DND-41 (cell line): ENCODE results near the gene ACAT2.

Experiments used
- ATAC-seq: fragments of 200-7000 bp; cut with Tn5 transposase; 3 replicates; pipeline ENCODE4 v1.9.1; 2021; ENCODE audit warnings: low read depth; ENCODE audit not compliant: insufficient read depth
- DNase-seq: peaks from one replicate; pipeline ENCODE4 v3.0.0-alpha.2; 2020
- H2AFZ ChIP-seq: 2 replicates; pipeline ENCODE4 v1.6.0; 2012; ENCODE audit warnings: low read depth, low read length
- H3K27ac ChIP-seq: 2 replicates; pipeline ENCODE4 v1.5.1; 2012; ENCODE audit warnings: low read length, inconsistent platforms
- H3K27me3 ChIP-seq: fragments of 200-600 bp; sonication (generic); 2 replicates; pipeline ENCODE4 v1.6.0; 2012; ENCODE audit warnings: low read length, mild to moderate bottlenecking, inconsistent platforms; ENCODE audit not compliant: insufficient read depth, poor library complexity
- H3K36me3 ChIP-seq: 2 replicates; pipeline ENCODE4 v1.5.1; 2012; ENCODE audit warnings: low read length, inconsistent platforms; ENCODE audit not compliant: insufficient read depth
- H3K4me1 ChIP-seq: 2 replicates; pipeline ENCODE4 v1.5.1; 2012; ENCODE audit warnings: mild to moderate bottlenecking, low read length; ENCODE audit not compliant: insufficient read depth
- H3K4me2 ChIP-seq: 2 replicates; pipeline ENCODE4 v1.6.0; 2012; ENCODE audit warnings: mild to moderate bottlenecking, moderate library complexity, low read length, inconsistent platforms; ENCODE audit not compliant: insufficient read depth
- H3K4me3 ChIP-seq, 2 experiments: fragments of 200-600 bp in 1 of 2; shearing (Covaris generic) in 1 of 2; 2 replicates each; pipeline ENCODE4 v1.5.1; 2012 to 2016; ENCODE audit warnings: inconsistent platforms in 2 of 2, low read length in 2 of 2, mild to moderate bottlenecking in 2 of 2, low read depth in 1 of 2, moderate library complexity in 1 of 2
- H3K79me2 ChIP-seq: 2 replicates; pipeline ENCODE4 v1.6.0; 2012; ENCODE audit warnings: low read length, inconsistent platforms; ENCODE audit not compliant: insufficient read depth
- H3K9ac ChIP-seq: 2 replicates; pipeline ENCODE4 v1.6.0; 2012; ENCODE audit warnings: low read depth, mild to moderate bottlenecking, inconsistent platforms, low read length, moderate library complexity
- H3K9me3 ChIP-seq: 2 replicates; pipeline ENCODE4 v1.5.1; 2012; ENCODE audit warnings: low read length, moderate library complexity, mild to moderate bottlenecking, inconsistent platforms; ENCODE audit not compliant: insufficient read depth, severe bottlenecking
- H4K20me1 ChIP-seq: 2 replicates; pipeline ENCODE4 v1.6.0; 2012; ENCODE audit warnings: low read length; ENCODE audit not compliant: insufficient read depth
- CTCF ChIP-seq: IDR thresholded peaks from 2 replicates; pipeline ENCODE4 v1.5.1; 2012; ENCODE audit warnings: borderline replicate concordance, low read length, moderate library complexity, mild to moderate bottlenecking; ENCODE audit not compliant: poor library complexity, severe bottlenecking; ENCODE audit errors: extremely low read depth
- EZH2 ChIP-seq: IDR thresholded peaks from 3 replicates; pipeline ENCODE4 v1.6.1; 2012; ENCODE audit warnings: borderline replicate concordance, low read depth, mild to moderate bottlenecking, moderate library complexity, low read length, inconsistent platforms; ENCODE audit not compliant: severe bottlenecking

ACAT2 gene

DNA sequence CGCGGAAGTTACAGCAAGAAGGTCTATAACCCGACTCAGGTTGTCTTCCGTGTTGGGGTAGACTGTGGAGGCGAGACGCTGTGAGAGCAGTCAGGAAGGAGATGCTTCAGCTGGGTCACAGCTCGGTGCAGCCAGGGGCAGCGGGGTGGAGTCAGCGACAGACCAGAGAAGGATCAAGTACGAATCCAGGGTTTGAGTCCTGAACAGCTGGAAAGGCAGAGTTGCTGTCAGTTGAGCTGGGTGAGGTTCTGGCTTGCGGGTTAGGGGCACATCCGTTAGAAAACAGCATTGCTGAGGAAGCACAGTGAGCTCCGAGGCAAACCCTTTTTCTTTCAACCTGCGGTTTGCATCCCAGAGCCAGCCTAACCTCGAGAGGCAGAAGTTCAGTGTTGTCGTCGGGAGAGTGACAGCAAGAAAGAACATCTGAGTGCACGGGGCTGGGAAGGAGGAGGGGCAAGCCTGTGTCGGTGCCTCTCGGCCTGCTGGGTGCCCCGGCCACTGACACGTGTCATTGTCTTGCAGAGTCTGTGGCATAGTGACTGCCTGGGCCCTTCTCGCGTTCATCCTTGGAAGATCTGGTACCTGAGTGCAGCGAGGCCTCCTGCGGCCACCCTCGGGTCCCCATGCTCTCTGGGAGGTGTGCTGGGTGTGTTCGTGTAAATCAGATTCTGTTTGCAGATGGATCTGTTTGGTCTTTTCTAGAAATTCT is 58.2 kb downstream of the ACAT2 start:
- Histone ChIP-seq H3K27ac (peak overlapping the region; percentile 90), H3K4me2 (peak overlapping the region; percentile 78), H3K36me3 (no peaks in the 10 kb centered on the region), H3K4me1 (peaks cover 36% of the 10 kb centered on the region), H3K79me2 (no peaks in the 10 kb centered on the region), H3K9me3 (no peaks in the 10 kb centered on the region), H2AFZ (peak overlapping the region; percentile 75), H4K20me1 (no peaks in the 10 kb centered on the region), H3K4me3 (peak overlapping the region in 1 of 2 experiments; percentile 55; a peak in 3 of 4 replicates), H3K27me3 (no peaks in the 10 kb centered on the region), H3K9ac (peak overlapping the region; percentile 61)
- TF ChIP-seq CTCF (peak; percentile 10), EZH2 (no peak)
- ATAC-seq (peak; percentile 93), DNase-seq (peak; percentile 96)

GRCh38 chr6:159821122-159821521 is 59.3 kb downstream of the ACAT2 start:
- no peak for DNase-seq
- peak overlapping the region; percentile 61 for H3K9ac ChIP-seq

DNA sequence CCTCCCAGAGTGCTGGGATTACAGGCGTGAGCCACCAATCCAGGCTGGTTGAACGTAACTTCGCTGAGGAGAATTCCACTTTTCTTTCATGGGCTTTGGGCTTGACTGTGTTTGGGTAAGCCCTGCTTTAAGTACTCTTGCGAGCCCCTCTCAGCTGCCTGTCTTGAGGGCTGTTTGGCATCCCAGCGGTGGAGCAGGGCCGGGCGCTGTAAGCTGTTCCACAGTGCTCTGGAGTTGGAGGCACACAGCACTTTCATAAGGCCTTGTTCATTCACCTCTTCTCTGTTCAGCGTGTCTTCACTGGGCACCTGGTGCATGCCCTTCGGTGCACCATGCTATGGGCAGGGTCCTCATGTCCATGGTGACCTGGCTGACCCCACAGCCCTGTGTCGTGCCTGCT is 59.9 kb downstream of the ACAT2 start:
- no peaks in the 10 kb centered on the region for H3K36me3 ChIP-seq
- H3K4me1 ChIP-seq = peaks cover 36% of the 10 kb centered on the region
- no peaks in the 10 kb centered on the region for H4K20me1 ChIP-seq
- H3K4me2 ChIP-seq = no peak overlapping the region
- no peak overlapping the region for H3K4me3 ChIP-seq
- no peak overlapping the region for H2AFZ ChIP-seq
- DNase-seq = no peak
- no peak overlapping the region for H3K9ac ChIP-seq
- TF ChIP-seq CTCF (no peak), EZH2 (no peak)
- peak overlapping the region; percentile 14; the same call in 1 of the 2 replicates for H3K27ac ChIP-seq
- H3K9me3 ChIP-seq = no peaks in the 10 kb centered on the region
- H3K27me3 ChIP-seq = no peaks in the 10 kb centered on the region
- no peak for ATAC-seq
- H3K79me2 ChIP-seq = no peaks in the 10 kb centered on the region

More at GRCh38 chr6:159821122-159821521, 59.3 kb downstream of the ACAT2 start:
- Histone ChIP-seq H2AFZ (0 out of 2 replicates have a peak overlapping the region, but pooled peaks have one; percentile 75), H3K4me2 (peak overlapping the region; percentile 78), H3K79me2 (no peaks in the 10 kb centered on the region), H3K27me3 (no peaks in the 10 kb centered on the region), H4K20me1 (no peaks in the 10 kb centered on the region), H3K4me1 (peaks cover 36% of the 10 kb centered on the region), H3K27ac (peak overlapping the region; percentile 90), H3K36me3 (no peaks in the 10 kb centered on the region), H3K4me3 (no peak overlapping the region), H3K9me3 (no peaks in the 10 kb centered on the region)
- ATAC-seq = no peak
- TF ChIP-seq EZH2 = no peak
- no peak for TF ChIP-seq CTCF
